K562 (cell line): ENCODE data around the gene LRFN4. TPM values are rescaled to one million over a fixed set of nuclear protein-coding genes. Genes with fewer than 3 reads are reported as not detected.

Experiments
- CREBBP ChIP-seq: IDR thresholded peaks from one replicate; pipeline ENCODE4 v1.6.1; 2012; ENCODE audit warnings: low read depth, mild to moderate bottlenecking, control low read depth, inconsistent platforms, low read length
- DNMT1 ChIP-seq: fragments of 450-650 bp; IDR thresholded peaks from 2 replicates; pipeline ENCODE4 v1.6.1; 2016; ENCODE audit warnings: antibody characterized with exemption, mild to moderate bottlenecking
- DPF2 ChIP-seq: fragments of 450-650 bp; IDR thresholded peaks from 2 replicates; pipeline ENCODE4 v1.6.1; 2016
- EHMT2 ChIP-seq: fragments of 450-650 bp; IDR thresholded peaks from 2 replicates; pipeline ENCODE4 v1.6.1; 2018; ENCODE audit warnings: antibody characterized with exemption
- HDGF ChIP-seq: fragments of 450-650 bp; IDR thresholded peaks from 2 replicates; pipeline ENCODE4 v1.6.1; 2016
- KDM2B ChIP-seq: fragments of 250-450 bp; sonication (Bioruptor Pico); IDR thresholded peaks from 2 replicates; pipeline ENCODE4 v1.8.0; 2021; ENCODE audit warnings: mild to moderate bottlenecking, moderate library complexity
- MXI1 ChIP-seq: IDR thresholded peaks from 2 replicates; pipeline ENCODE4 v1.6.1; 2011; ENCODE audit warnings: low read depth, mild to moderate bottlenecking, improper control_type of control experiment, low read length
- MYC ChIP-seq, 2 experiments: fragments of 250-450 bp in 1 of 2; sonication (Bioruptor Pico) in 1 of 2; IDR thresholded peaks; 2 replicates each; pipeline versions ENCODE4 v1.5.1 to v1.6.1; 2012 to 2021; ENCODE audit warnings: low read depth in 2 of 2, borderline replicate concordance in 1 of 2, improper control_type of control experiment in 1 of 2, low read length in 1 of 2, mild to moderate bottlenecking in 1 of 2, moderate library complexity in 1 of 2
- NFXL1 ChIP-seq: fragments of 450-650 bp; formaldehyde crosslinking; IDR thresholded peaks from 2 replicates; pipeline ENCODE4 v1.4.0; 2021; ENCODE audit warnings: mild to moderate bottlenecking
- RBM25 ChIP-seq: fragments of 200-400 bp; formaldehyde crosslinking; IDR thresholded peaks from 2 replicates; pipeline ENCODE4 v1.6.1; 2018; ENCODE audit warnings: low read length, low read depth, moderate library complexity; ENCODE audit not compliant: severe bottlenecking
- SIN3A ChIP-seq, 2 experiments: fragments of 150-350 bp in 1 of 2; IDR thresholded peaks; 2 replicates each; pipeline ENCODE4 v1.6.1; 2011 to 2016; ENCODE audit warnings: borderline replicate concordance in 2 of 2, low read depth in 2 of 2, low read length in 2 of 2, mild to moderate bottlenecking in 2 of 2, moderate library complexity in 2 of 2; ENCODE audit not compliant: control insufficient read depth in 1 of 2
- SMAD4 ChIP-seq: fragments of 250-450 bp; sonication (Bioruptor Pico); conservative IDR thresholded peaks from 2 replicates; pipeline ENCODE4 v1.8.0; 2021; ENCODE audit warnings: inconsistent platforms, mild to moderate bottlenecking, moderate library complexity
- SMARCB1 ChIP-seq: IDR thresholded peaks from 2 replicates; pipeline ENCODE4 v1.6.1; 2011; ENCODE audit warnings: improper control_type of control experiment, low read depth; ENCODE audit not compliant: insufficient read length
- SP2 ChIP-seq: IDR thresholded peaks from 2 replicates; pipeline ENCODE4 v1.6.1; 2011; ENCODE audit warnings: mild to moderate bottlenecking, low read depth, low read length, moderate library complexity; ENCODE audit not compliant: poor library complexity, severe bottlenecking; ENCODE audit errors: extremely low read depth
- ZC3H8 ChIP-seq: fragments of 450-650 bp; IDR thresholded peaks from 2 replicates; pipeline ENCODE4 v1.6.1; 2017
- ZNF124 ChIP-seq: sonication (generic); formaldehyde crosslinking; IDR thresholded peaks from 2 replicates; pipeline ENCODE4 v1.8.1; 2022; ENCODE audit warnings: missing genetic modification reagents
- polyA plus RNA-seq, 8 experiments: library from polyadenylated mRNA; depleted of rRNA in 4 of 8; stranded (reverse) in 5 of 8; unstranded in 3 of 8; fragments of >200 nt; fragmentation: Nextera tagmentation in 2 of 8; fragmentation: Illumina TruSeq in 1 of 8; extraction: Ambion mirVana in 2 of 8; extraction: Trizol in 1 of 8; gene quantifications; 2 replicates each; pipeline versions ENCODE4 v1.2.1 to v1.2.3, GENCODE V29; 2011 to 2014; ENCODE audit warnings: inconsistent platforms in 1 of 8, missing spikeins in 1 of 8
- total RNA-seq, 7 experiments: library from RNA; depleted of rRNA in 6 of 7; stranded (reverse); fragments of >200 nt in 6 of 7; fragmentation: Illumina TruSeq in 2 of 7; extraction: Trizol in 2 of 7; gene quantifications; 2 replicates each; pipeline versions ENCODE4 v1.2.1 to v1.2.3, GENCODE V29; 2011 to 2021; ENCODE audit warnings: low replicate concordance in 1 of 7
- TF ChIP-seq, protein P1 (sequence below): fragments of 450-650 bp; IDR thresholded peaks from 2 replicates; pipeline ENCODE4 v1.6.1; 2016; ENCODE audit warnings: low read depth
- TF ChIP-seq, protein P2 (sequence below): sonication (generic); formaldehyde crosslinking; IDR thresholded peaks from 2 replicates; pipeline ENCODE4 v1.8.0; 2022; ENCODE audit warnings: mild to moderate bottlenecking, missing genetic modification reagents

Gene LRFN4
- total and polyA plus RNA-seq, 9 of the 15 experiments (the other 6 are each of a cell fraction or from before 2014, with no cell fraction given): 0.10 to 60.1 (median 6.7) TPM

DNA sequence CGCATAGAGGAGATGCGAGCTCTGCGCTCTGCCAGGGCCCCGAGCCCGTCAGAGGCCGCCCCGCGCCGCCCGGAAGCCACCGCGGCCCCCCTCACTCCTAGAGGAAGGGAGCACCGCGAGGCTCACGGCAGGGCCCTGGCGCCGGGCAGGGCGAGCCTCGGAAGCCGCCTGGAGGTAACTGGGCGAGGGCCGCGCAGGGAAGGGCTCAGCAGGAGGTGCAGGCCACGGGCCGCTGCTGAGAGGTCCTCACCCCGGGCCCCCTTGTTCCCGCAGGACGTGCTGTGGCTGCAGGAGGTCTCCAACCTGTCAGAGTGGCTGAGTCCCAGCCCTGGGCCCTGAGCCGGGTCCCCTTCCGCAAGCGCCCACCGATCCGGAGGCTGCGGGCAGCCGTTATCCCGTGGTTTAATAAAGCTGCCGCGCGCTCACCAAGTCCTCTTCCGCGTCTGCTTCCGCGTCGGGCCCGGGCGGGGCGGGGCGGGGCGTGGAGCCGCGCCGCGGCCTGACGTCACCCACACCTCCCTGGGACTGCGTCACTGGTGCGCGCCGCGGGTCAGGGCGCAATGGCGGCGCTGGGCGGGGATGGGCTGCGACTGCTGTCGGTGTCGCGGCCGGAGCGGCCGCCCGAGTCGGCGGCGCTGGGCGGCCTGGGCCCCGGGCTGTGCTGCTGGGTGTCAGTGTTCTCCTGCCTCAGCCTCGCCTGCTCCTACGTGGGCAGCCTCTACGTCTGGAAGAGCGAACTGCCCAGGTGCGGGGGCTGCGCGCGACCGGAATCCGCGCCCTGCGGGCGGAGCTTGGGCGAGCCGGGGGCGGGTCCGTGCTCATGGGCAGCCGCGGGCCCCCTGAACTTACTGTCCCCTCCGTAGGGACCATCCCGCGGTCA lies 13.7 kb upstream of the LRFN4 start, which contains the start of gene RCE1 (continued):
- TF ChIP-seq, protein P1, sequence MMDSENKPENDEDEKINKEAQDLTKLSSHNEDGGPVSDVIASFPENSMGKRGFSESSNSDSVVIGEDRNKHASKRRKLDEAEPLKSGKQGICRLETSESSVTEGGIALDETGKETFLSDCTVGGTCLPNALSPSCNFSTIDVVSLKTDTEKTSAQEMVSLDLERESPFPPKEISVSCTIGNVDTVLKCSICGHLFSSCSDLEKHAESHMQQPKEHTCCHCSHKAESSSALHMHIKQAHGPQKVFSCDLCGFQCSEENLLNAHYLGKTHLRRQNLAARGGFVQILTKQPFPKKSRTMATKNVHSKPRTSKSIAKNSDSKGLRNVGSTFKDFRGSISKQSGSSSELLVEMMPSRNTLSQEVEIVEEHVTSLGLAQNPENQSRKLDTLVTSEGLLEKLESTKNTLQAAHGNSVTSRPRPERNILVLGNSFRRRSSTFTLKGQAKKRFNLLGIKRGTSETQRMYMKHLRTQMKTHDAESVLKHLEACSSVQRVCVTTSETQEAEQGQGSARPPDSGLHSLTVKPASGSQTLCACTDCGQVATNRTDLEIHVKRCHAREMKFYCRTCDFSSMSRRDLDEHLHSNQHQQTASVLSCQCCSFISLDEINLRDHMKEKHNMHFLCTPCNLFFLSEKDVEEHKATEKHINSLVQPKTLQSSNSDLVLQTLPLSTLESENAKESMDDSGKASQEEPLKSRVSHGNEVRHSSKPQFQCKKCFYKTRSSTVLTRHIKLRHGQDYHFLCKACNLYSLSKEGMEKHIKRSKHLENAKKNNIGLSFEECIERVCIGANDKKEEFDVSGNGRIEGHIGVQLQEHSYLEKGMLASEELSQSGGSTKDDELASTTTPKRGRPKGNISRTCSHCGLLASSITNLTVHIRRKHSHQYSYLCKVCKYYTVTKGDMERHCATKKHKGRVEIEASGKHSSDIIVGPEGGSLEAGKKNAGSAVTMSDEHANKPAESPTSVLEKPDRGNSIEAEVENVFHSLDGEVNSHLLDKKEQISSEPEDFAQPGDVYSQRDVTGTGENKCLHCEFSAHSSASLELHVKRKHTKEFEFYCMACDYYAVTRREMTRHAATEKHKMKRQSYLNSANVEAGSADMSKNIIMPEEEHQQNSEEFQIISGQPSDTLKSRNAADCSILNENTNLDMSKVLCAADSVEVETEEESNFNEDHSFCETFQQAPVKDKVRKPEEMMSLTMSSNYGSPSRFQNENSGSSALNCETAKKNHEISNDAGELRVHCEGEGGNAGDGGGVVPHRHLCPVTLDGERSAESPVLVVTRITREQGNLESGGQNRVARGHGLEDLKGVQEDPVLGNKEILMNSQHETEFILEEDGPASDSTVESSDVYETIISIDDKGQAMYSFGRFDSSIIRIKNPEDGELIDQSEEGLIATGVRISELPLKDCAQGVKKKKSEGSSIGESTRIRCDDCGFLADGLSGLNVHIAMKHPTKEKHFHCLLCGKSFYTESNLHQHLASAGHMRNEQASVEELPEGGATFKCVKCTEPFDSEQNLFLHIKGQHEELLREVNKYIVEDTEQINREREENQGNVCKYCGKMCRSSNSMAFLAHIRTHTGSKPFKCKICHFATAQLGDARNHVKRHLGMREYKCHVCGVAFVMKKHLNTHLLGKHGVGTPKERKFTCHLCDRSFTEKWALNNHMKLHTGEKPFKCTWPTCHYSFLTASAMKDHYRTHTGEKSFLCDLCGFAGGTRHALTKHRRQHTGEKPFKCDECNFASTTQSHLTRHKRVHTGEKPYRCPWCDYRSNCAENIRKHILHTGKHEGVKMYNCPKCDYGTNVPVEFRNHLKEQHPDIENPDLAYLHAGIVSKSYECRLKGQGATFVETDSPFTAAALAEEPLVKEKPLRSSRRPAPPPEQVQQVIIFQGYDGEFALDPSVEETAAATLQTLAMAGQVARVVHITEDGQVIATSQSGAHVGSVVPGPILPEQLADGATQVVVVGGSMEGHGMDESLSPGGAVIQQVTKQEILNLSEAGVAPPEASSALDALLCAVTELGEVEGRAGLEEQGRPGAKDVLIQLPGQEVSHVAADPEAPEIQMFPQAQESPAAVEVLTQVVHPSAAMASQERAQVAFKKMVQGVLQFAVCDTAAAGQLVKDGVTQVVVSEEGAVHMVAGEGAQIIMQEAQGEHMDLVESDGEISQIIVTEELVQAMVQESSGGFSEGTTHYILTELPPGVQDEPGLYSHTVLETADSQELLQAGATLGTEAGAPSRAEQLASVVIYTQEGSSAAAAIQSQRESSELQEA: no peak
- TF ChIP-seq MXI1 (no peak), KDM2B (CRISPR knock-in tag) (no peak), SP2 (no peak), DNMT1 (no peak), SMAD4 (CRISPR knock-in tag) (peak; percentile 71), HDGF (no peak), DPF2 (no peak), NFXL1 (no peak), ZNF124 (no peak; the same call in 1 of the 2 replicates), SMARCB1 (no peak), MYC (IDR thresholded peaks at IDR 0.05; ENCODE audit: low read depth, low read length) (peak; percentile 82), MYC (CRISPR knock-in tag; IDR thresholded peaks at IDR 0.05; ENCODE audit: borderline replicate concordance, low read depth) (peak; percentile 74; the same call in 1 of the 2 replicates), ZC3H8 (no peak), RBM25 (no peak), EHMT2 (no peak), SIN3A (IDR thresholded peaks at IDR 0.05; ENCODE audit: borderline replicate concordance in 2 of 2, control insufficient read depth in 1 of 2, low read depth in 2 of 2, low read length in 2 of 2) (peak; percentile 70 to 89), CREBBP (no peak)
- TF ChIP-seq, protein P2, sequence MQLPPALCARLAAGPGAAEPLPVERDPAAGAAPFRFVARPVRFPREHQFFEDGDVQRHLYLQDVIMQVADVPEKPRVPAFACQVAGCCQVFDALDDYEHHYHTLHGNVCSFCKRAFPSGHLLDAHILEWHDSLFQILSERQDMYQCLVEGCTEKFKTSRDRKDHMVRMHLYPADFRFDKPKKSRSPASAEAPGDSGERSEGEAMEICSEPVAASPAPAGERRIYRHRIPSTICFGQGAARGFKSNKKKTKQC (CRISPR knock-in tag): peak; percentile 71; the same call in 1 of the 2 replicates
